Activated B cell treated with CpG ODN at 0.5 μM for 24 hours (primary cell): ENCODE results near the gene NRCAM. TPM values are rescaled to one million over a fixed set of nuclear protein-coding genes. Genes with fewer than 3 reads are reported as not detected.

ENCODE experiments used
- ATAC-seq: fragments of 200-7000 bp; cut with Tn5 transposase; one replicate; pipeline ENCODE4 v1.10.0; 2021; ENCODE audit warnings: low read depth, mild to moderate bottlenecking, moderate library complexity
- CTCF ChIA-PET: fragments of 350-600 bp; sonication (Branson Sonifier 250); formaldehyde crosslinking; loops from one replicate; lab custom pipeline; 2021; ENCODE audit warnings: antibody characterized with exemption; lab: Charles Lee
- POLR2A ChIA-PET: fragments of 350-600 bp; sonication (Branson Sonifier 250); formaldehyde crosslinking; loops from one replicate; lab custom pipeline; 2021; ENCODE audit warnings: antibody characterized with exemption; lab: Charles Lee
- DNase-seq: peaks from one replicate; pipeline ENCODE4 v3.0.0; 2022
- H3K27ac Mint-ChIP-seq: one replicate; pipeline ENCODE4 v1.8.0; 2020; ENCODE audit warnings: mixed read lengths
- H3K27me3 Mint-ChIP-seq: one replicate; pipeline ENCODE4 v1.8.0; 2021; ENCODE audit warnings: mixed read lengths
- H3K36me3 Mint-ChIP-seq: one replicate; pipeline ENCODE4 v1.8.0; 2021; ENCODE audit warnings: low read depth, mixed read lengths
- H3K4me1 Mint-ChIP-seq: one replicate; pipeline ENCODE4 v1.8.0; 2021; ENCODE audit warnings: mixed read lengths
- H3K4me3 Mint-ChIP-seq: one replicate; pipeline ENCODE4 v1.8.0; 2020; ENCODE audit warnings: mild to moderate bottlenecking, mixed read lengths
- H3K9me3 Mint-ChIP-seq: one replicate; pipeline ENCODE4 v1.8.0; 2020; ENCODE audit warnings: mixed read lengths
- intact Hi-C: fragments of 100-400 bp; cut with micrococcal nuclease; formaldehyde crosslinking; loops from one replicate; pipeline ENCODE4 v1.15.1; 2024
- total RNA-seq: library from RNA; stranded (reverse); gene quantifications from 2 replicates; pipeline ENCODE4 v1.2.3, GENCODE V29; 2022
- TF ChIP-seq, protein P1 (sequence below): fragments of 200-600 bp; IDR thresholded peaks from one replicate; pipeline ENCODE4 v1.8.0; 2022; ENCODE audit warnings: antibody characterized with exemption, mild to moderate bottlenecking

NRCAM gene
- total RNA-seq, 1 donor from 2014 or later: 2.2 TPM

DNA sequence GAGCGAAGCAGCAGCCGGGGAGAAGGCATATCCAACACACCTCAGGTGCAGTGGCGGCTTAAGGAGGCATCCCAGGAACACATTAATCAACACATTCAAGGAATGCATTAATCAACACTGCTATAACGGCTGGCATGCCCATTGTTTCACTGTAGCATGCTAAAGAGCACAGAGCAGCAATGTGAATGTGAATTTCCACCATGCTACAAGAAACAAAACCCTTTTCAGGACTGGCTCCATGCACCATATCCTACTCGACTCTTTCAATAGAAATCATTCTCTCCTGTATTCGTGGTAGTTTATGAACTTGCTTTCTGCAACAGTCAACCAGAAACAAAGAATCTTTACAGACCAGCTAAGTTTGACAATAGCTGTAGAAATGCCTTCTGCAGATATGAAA lies 149.0 kb downstream of the NRCAM start:
- ChIA-PET POLR2A (no interaction called here), CTCF (no interaction called here)
- intact Hi-C loops: no loop called here
- no peak overlapping the region for H3K27ac Mint-ChIP-seq
- no peaks in the 10 kb centered on the region for H3K9me3 Mint-ChIP-seq
- no peak for ATAC-seq
- no peaks in the 10 kb centered on the region for H3K36me3 Mint-ChIP-seq
- H3K27me3 Mint-ChIP-seq: no peaks in the 10 kb centered on the region
- no peak for DNase-seq
- peaks cover 28% of the 10 kb centered on the region for H3K4me1 Mint-ChIP-seq
- TF ChIP-seq, protein P1, sequence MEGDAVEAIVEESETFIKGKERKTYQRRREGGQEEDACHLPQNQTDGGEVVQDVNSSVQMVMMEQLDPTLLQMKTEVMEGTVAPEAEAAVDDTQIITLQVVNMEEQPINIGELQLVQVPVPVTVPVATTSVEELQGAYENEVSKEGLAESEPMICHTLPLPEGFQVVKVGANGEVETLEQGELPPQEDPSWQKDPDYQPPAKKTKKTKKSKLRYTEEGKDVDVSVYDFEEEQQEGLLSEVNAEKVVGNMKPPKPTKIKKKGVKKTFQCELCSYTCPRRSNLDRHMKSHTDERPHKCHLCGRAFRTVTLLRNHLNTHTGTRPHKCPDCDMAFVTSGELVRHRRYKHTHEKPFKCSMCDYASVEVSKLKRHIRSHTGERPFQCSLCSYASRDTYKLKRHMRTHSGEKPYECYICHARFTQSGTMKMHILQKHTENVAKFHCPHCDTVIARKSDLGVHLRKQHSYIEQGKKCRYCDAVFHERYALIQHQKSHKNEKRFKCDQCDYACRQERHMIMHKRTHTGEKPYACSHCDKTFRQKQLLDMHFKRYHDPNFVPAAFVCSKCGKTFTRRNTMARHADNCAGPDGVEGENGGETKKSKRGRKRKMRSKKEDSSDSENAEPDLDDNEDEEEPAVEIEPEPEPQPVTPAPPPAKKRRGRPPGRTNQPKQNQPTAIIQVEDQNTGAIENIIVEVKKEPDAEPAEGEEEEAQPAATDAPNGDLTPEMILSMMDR: no peak
- H3K4me3 Mint-ChIP-seq: no peak overlapping the region

DNA sequence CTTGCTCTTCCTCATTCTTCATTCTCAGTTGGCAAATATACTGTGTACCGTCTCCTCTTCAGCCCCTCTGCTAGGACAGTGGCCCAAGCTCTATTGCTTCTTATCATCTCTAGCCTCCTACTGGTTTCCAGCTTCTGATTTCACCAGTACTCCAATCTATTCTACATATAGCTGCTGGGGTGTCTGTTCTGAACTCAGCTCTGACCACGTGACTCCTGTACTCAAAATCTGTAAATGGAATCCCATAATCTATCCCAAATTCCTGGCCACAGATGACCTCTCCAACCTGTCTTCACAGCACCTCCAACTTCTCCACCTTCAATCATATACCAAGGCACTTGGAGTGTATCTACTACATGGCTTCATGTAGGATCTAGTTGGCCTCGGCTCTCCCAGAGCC lies 152.9 kb downstream of the NRCAM start:
- no peaks in the 10 kb centered on the region for H3K27me3 Mint-ChIP-seq
- CTCF ChIA-PET: no interaction called here
- ATAC-seq (no peak), DNase-seq (no peak)
- no peaks in the 10 kb centered on the region for H3K9me3 Mint-ChIP-seq
- POLR2A ChIA-PET: no interaction called here
- TF ChIP-seq, protein P1: no peak
- no peak overlapping the region for H3K27ac Mint-ChIP-seq
- H3K4me1 Mint-ChIP-seq: no peaks in the 10 kb centered on the region
- intact Hi-C loops: no loop called here
- H3K4me3 Mint-ChIP-seq: no peak overlapping the region
- no peaks in the 10 kb centered on the region for H3K36me3 Mint-ChIP-seq

DNA sequence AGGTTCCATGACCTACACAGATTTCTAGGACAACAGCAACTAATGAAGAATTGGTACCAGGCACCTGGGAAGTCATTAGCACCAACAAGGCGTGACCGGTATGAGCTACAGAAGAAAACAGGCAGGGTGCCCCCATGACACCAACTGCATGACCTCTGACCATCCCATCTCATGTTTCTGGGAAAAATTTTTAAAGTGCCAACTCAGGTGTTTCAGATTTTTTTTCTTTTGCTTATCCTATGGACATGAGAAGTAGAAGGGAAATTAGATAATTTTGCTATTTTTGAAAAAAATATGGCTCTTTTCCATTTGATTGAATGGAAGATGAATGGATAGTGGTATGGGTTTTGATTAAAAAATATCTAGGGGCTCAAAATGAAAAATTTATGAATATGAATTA lies 154.8 kb downstream of the NRCAM start:
- H3K36me3 Mint-ChIP-seq: no peaks in the 10 kb centered on the region
- no peaks in the 10 kb centered on the region for H3K27me3 Mint-ChIP-seq
- H3K4me3 Mint-ChIP-seq: no peak overlapping the region
- TF ChIP-seq, protein P1: no peak
- intact Hi-C loops: no loop called here
- H3K27ac Mint-ChIP-seq: no peak overlapping the region
- no peak for DNase-seq
- no peaks in the 10 kb centered on the region for H3K4me1 Mint-ChIP-seq
- ATAC-seq: no peak
- CTCF ChIA-PET: no interaction called here
- no peaks in the 10 kb centered on the region for H3K9me3 Mint-ChIP-seq
- POLR2A ChIA-PET: interaction anchor here (1.2 kb wide), 1 partner anchor 16 kb away, joined by 3 read pairs; no protein-coding TSS in a partner anchor

DNA sequence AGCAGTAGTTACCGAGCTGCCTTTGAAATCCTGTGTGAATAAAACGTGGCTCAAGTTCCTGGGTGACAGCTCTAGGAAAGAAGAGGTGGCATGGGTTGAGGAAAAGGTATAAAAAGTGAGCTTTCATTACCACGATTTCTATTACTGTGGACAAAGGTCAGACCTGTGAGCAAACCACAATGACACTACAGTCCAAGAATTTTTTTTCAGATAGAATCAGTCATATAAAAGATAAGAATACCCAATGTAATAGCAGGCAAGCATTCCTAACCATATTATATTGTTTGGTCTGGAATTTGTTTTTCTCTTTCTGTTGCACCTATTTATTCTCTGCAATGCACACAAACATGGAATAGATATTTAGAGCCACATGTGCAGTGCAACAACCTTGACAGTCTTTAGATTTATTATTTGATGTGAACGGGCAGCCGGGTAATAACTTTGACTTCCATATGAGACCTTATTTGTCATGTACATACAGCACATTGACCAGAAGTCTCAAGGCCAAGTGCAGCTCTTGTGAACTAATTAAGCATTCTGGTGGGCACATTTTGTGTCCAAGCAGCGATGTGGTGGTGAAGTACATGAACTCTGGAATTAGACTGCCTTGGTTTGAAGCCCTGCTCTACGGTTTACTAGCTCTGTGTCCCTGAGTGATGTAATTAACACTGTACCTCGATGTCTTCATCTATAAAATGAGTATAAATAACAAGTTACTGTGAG lies 156.8 kb downstream of the NRCAM start:
- H3K27ac Mint-ChIP-seq: no peak overlapping the region
- H3K9me3 Mint-ChIP-seq: no peaks in the 10 kb centered on the region
- H3K4me3 Mint-ChIP-seq: no peak overlapping the region
- intact Hi-C loops: no loop called here
- TF ChIP-seq, protein P1: no peak
- no peaks in the 10 kb centered on the region for H3K27me3 Mint-ChIP-seq
- no peaks in the 10 kb centered on the region for H3K36me3 Mint-ChIP-seq
- CTCF ChIA-PET: no interaction called here
- POLR2A ChIA-PET: interaction anchor here (1.1 kb wide), 1 partner anchor 10 kb away, joined by 3 read pairs; no protein-coding TSS in a partner anchor
- no peak for DNase-seq
- peaks cover 11% of the 10 kb centered on the region for H3K4me1 Mint-ChIP-seq
- no peak for ATAC-seq

DNA sequence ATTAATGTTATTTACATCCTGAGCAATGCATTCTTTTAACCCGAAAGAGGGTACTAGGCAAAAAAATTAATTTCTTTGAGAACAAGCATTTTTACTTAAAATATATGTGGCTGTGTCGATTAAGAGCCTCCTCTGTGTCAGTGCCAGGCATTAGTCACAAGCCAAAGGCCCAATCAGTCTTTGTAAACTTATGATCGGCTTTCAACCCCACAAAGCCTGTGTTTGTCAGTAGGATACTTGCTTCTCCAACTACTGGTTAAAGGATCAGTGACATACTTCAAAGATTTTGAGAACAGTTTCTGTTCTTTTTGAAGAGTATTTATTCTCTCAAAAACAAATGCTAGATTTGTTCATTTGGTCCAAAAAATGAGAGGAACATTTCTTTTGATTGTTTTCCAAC lies 159.3 kb downstream of the NRCAM start:
- Mint-ChIP-seq H3K27ac (no peak overlapping the region), H3K36me3 (no peaks in the 10 kb centered on the region), H3K4me1 (peaks cover 14% of the 10 kb centered on the region), H3K27me3 (no peaks in the 10 kb centered on the region), H3K9me3 (no peaks in the 10 kb centered on the region), H3K4me3 (no peak overlapping the region)
- CTCF ChIA-PET: no interaction called here
- POLR2A ChIA-PET: no interaction called here
- intact Hi-C loops: no loop called here
- TF ChIP-seq, protein P1: no peak
- DNase-seq (no peak), ATAC-seq (no peak)
